NOMO-1 treated with dmso at 0.1 percent for 144 hours (cell line): Measurements from ENCODE around the gene MIPOL1.
"Not testable (repeated sequence)": the region's sequence is repeated elsewhere in the genome, so short reads cannot be mapped to it uniquely, and the experiment has no call there.

Experiments
- DNase-seq: peaks from one replicate; lab custom pipeline; 2025; ENCODE audit not compliant: unreplicated experiment; lab: John Stamatoyannopoulos, UW

The MIPOL1 gene

GRCh38 chr14:37384870-37385596, 187.3 kb downstream of the MIPOL1 start:
- DNase-seq = no peak

- not testable (repeated sequence) for DNase-seq
Measured at GRCh38 chr14:37397157-37397940, 199.6 kb downstream of the MIPOL1 start.

- no peak for DNase-seq
Measured at GRCh38 chr14:37397941-37398215, 200.1 kb downstream of the MIPOL1 start.

GRCh38 chr14:37399517-37399916, 201.8 kb downstream of the MIPOL1 start:
- no peak for DNase-seq

DNA sequence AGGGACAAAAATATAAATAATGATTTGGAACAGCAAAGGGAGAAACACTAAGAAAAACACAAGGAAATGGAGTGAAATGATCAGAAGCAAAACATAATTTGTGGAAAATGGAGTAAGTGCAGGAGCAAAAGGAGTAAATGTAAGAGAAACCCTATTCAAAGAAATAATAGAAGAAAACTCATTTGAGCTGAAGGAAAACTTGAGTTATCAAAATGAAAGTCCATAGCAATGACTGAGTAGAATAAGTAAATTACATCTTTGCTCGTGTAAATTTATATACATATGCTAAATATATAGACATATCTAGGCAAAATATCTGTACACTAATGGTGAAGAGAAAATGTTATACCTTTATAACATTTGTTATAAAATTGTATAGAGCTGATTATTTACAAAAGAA, 203.4 kb downstream of the MIPOL1 start:
- DNase-seq = no peak

GRCh38 chr14:37403626-37404025, 205.9 kb downstream of the MIPOL1 start:
- DNase-seq = no peak

DNA sequence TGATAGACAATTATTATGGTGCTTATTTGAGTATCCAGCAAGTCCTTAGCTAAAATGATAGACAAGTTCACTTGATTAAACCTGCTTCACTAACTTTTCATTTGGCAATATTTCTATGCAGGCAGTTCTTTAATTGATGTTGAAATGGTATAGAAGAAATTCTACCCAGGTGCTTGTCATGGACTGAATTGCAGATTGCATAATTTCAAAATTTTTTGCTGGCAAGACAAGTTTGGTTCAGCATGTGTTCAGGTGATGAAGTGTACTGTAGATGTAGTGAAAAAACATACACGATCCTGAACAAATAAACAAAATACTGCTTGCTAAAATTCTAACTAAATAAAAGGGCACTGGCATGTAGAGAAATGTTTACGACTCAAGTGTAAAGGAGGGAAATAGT, 208.4 kb downstream of the MIPOL1 start:
- no peak for DNase-seq

- no peak for DNase-seq
Measured at GRCh38 chr14:37411079-37411735, 213.5 kb downstream of the MIPOL1 start.

DNA sequence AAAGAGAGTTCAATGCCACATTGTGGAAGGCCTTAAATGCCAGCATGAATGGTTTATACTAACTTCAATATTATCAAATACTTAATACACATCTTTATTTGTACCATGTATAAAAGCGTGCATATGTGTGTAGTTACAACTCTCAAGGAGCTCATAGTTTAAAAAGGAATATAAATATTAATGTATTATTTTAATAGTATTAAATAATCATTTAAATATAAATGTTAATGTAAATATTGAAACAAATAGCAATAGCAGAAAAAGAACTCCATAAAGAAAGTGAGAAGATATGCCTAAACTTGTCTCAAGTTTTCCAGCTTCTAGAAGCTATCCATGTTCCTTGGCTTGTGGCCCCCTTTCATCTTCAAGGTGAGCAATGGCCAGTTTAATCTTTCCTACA, 215.3 kb downstream of the MIPOL1 start:
- no peak for DNase-seq

DNA sequence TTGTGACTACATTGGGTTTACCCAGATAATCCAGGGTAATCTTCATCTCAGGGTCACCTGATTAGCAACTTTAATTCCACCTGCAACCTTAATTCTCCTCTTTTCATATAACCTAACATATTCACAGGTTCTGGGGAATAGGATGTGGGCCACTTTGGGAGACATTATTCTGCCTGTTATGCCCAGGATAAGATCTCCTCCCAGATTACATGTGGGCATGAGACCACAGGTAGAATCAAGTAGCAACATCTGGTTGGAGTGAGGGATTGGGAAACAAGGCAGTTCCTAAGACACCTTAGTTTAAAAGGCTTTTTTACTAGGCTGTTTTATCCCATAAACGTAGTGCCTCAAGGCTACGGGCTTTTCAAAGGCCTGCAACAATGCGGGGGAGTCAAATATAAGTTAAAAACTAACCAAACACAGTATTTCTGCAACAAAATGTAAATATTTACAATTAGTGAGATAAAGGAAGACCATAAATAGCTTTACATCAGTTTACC, 215.8 kb downstream of the MIPOL1 start:
- no peak for DNase-seq

DNA sequence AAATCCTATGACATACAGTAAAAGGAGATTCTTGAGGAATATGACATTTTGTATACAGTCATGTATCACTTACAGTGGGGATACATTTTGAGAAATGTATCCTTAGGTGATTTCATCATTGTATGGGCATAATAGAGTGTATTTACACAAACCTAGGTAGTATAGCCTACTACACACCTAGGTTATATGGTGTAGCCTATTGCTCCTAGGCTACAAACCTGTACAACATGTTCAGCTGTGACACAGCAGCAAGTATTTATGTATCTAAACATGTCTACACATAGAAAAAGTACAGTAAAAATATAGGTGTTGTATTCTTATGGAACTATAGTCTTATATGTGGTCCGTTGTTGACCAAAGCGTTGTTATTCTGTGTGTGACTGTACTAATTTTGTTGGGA, 218.5 kb downstream of the MIPOL1 start:
- no peak for DNase-seq

GRCh38 chr14:37417151-37417550, 219.4 kb downstream of the MIPOL1 start:
- no peak for DNase-seq

- no peak for DNase-seq
Measured at GRCh38 chr14:37417833-37418232, 220.1 kb downstream of the MIPOL1 start.

- DNase-seq = no peak
Measured at GRCh38 chr14:37420622-37421021, 222.9 kb downstream of the MIPOL1 start.

DNA sequence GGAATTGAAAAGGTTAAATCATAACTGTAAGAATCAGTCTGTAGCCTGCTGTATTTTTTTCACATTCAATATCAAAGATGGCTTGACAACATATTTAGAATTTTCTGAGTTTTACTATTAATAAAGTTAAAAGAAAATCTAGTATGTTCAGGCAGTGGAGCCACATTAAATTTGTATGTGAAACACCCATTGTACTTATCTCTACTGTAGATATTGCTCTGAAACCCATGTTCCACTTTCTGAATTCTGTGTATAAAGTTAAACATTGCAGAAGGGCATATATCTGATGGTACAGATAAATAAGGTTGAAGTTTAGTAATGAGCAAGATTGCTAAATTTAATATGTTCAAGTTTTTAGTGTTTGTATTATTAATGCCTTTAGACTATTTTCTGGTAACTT, 224.6 kb downstream of the MIPOL1 start:
- DNase-seq = no peak

DNA sequence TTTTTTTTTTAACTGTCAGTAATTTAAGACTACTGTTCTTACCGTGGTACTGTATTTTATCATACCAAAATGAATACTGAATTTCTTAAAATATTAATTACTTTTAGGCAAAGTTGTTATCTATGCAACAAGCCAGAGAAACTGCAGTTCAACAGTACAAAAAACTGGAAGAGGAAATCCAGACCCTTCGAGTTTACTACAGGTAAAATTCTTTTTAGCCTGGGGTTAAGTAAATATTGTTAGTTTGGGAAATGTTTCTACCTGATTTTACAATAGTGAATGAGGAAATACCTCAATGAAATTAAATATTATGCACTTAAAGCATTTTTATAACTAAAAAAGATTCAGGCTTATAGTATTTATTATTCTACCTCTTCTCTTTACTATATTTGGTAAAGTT, 225.0 kb downstream of the MIPOL1 start:
- no peak for DNase-seq

DNA sequence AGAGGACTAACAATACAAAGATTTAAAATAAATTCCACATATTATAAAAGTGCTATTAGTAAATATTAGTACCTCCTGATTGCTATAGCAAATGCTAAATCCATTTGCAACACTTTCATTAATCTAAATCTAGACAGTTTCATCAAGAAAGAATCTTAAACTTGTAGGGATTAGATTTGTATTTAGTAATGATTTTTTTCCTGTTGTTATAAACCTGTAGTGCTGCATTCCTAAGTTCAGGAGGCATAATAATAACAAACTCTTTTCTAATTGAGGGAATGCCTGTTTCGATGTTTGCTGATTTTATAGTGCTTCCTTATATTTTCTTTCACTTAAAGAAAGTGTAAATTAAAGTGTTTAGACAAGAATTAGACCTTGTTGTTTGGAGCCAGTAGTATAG, 231.2 kb downstream of the MIPOL1 start:
- DNase-seq = no peak

DNA sequence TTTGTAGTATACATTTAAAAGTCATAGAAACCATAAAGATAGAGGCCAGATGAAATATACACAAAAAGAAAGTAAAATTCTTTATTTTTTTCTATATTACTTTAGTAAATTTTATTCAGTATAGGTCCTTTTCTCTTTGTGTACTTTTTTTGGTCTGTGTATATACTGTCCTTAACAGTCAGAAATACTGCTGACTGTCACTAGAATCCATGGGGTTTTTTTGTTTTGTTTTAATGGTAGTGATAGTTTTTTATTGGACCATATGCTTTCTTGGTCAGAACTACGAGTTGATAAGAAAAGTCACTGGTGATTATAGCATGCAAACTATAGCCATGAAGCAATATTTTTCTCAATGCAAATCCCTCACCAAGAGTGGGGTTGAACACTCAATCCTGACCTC, 231.9 kb downstream of the MIPOL1 start:
- no peak for DNase-seq

DNA sequence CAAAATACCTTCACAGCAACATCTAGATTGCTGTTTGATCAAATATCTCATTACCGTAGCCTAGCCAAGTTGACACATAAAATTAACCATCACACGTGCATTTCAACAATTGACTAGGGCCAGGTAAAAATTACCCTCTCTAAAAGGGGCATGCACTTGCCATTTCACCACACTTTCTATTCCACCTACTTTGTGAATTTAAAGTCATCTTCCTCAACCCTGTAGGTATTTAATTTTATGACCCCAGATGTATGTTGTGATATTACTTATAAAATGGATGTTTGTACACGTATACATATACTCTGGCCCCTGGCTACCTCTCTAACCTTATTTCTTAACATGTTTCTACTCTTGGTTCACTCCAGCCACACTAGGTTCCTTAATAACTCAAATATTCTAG, 237.1 kb downstream of the MIPOL1 start:
- no peak for DNase-seq

- no peak for DNase-seq
Measured at GRCh38 chr14:37436519-37436918, 238.8 kb downstream of the MIPOL1 start.

DNA sequence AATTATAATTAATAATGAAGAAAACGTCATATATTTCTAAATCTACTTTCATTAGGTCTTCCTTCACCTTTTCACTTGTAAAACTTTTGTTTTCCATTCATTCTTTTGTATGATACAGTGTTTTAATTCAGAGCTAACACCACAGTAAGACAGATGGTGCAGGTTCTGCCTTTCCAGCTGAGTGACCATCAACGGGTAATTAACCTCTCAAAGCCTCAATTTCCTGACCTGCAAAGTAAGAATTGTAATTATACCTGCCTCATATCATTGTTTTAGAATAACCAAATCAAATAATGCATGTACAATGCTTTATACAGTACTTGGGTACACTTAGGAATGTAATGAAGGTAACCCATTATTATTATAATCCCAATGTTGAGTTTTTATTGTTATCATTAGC, 239.8 kb downstream of the MIPOL1 start:
- DNase-seq = no peak

DNA sequence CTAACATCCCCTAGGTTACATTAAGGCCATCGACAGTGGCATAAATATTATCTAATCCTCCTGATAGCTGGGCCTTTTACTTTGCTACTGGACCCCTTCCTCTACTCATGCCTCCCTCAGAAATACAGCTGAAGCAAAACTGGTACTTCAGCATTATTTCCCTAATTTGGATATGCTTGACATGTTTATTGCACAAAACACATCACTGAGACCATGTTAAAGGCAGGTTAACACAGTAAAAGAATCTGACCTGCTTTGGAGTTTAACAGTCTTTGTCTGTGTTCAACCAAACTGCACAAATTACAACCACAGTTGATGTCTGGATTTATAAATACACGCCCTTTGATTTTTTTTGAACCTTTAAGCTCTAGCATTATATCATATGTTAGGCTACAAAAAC, 240.7 kb downstream of the MIPOL1 start:
- no peak for DNase-seq
